Right atrium auricular region (tissue), 2 donors: ENCODE data around the gene GAB2. TPM values are rescaled to one million over a fixed set of nuclear protein-coding genes. Genes with fewer than 3 reads are reported as not detected.
"Not testable (repeated sequence)": the region's sequence is repeated elsewhere in the genome, so short reads cannot be mapped to it uniquely, and the experiment has no call there.

Experiments
- DNase-seq: peaks from one replicate; pipeline ENCODE4 v3.0.0-alpha.2; 2019; ENCODE audit warnings: low spot score
- H3K27ac ChIP-seq, 2 donors: fragments of 200-600 bp; sonication (generic); 1 replicate in 1 of 2; 2 replicates in 1 of 2; pipeline ENCODE4 v1.5.1; 2016 to 2019
- H3K27me3 ChIP-seq, 2 donors: fragments of 200-600 bp; sonication (generic); one replicate each; pipeline versions ENCODE4 v1.5.1 to v1.6.0; 2017 to 2019
- H3K36me3 ChIP-seq: fragments of 200-600 bp; sonication (generic); one replicate; pipeline ENCODE4 v1.5.1; 2016
- H3K4me1 ChIP-seq, 2 donors: fragments of 200-600 bp; sonication (generic); one replicate each; pipeline versions ENCODE4 v1.5.1 to v1.6.0; 2017 to 2019
- H3K4me3 ChIP-seq, 2 donors: fragments of 200-600 bp; sonication (generic); 1 replicate in 1 of 2; 2 replicates in 1 of 2; pipeline ENCODE4 v1.5.1; 2017 to 2019; ENCODE audit warnings: mild to moderate bottlenecking in 1 of 2, moderate library complexity in 1 of 2
- H3K9me3 ChIP-seq, 2 donors: fragments of 200-600 bp; sonication (generic); one replicate each; pipeline ENCODE4 v1.5.1; 2019
- total RNA-seq, 2 donors: library from RNA; depleted of rRNA; stranded (reverse); fragments of >200 nt; gene quantifications; one replicate each; pipeline ENCODE4 v1.1.0, GENCODE V29; 2016
- TF ChIP-seq, protein P1 (sequence below), 2 donors: fragments of 200-600 bp; sonication (generic); IDR thresholded peaks; one replicate each; pipeline ENCODE4 v1.5.1; 2019; ENCODE audit warnings: antibody characterized with exemption in 2 of 2

GAB2 gene
- total RNA-seq, 2 donors from 2014 or later: 22.0 to 33.7 TPM

- H3K4me3 ChIP-seq: no peak overlapping the region
Measured at GRCh38 chr11:78282821-78283220, 134.8 kb downstream of the GAB2 start.

DNA sequence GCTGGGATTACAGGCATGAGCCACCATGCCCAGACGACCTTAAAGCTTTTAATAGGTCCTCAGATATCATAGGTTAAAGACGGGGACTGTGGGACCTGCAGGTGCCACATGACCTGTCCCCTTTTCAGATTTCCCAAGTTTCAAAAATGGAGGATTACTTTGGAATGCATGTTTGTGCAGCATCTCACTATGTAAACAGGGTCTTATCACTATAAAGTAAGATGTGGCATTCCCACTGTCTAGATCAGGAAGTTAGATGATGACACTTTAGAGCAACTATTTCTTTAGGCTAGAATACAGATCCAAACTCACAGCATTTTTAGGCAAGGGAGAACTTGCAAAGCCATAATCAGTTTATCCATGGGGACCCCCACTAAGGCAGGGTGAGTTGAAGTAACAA is 136.1 kb downstream of the GAB2 start:
- H3K27me3 ChIP-seq: no peaks in the 10 kb centered on the region
- no peak overlapping the region for H3K4me3 ChIP-seq
- H3K36me3 ChIP-seq: peaks cover 5% of the 10 kb centered on the region
- peaks cover 0 to 11% of the 10 kb centered on the region in 2 donors for H3K4me1 ChIP-seq
- H3K27ac ChIP-seq: no peak overlapping the region
- no peak for DNase-seq
- TF ChIP-seq, protein P1, sequence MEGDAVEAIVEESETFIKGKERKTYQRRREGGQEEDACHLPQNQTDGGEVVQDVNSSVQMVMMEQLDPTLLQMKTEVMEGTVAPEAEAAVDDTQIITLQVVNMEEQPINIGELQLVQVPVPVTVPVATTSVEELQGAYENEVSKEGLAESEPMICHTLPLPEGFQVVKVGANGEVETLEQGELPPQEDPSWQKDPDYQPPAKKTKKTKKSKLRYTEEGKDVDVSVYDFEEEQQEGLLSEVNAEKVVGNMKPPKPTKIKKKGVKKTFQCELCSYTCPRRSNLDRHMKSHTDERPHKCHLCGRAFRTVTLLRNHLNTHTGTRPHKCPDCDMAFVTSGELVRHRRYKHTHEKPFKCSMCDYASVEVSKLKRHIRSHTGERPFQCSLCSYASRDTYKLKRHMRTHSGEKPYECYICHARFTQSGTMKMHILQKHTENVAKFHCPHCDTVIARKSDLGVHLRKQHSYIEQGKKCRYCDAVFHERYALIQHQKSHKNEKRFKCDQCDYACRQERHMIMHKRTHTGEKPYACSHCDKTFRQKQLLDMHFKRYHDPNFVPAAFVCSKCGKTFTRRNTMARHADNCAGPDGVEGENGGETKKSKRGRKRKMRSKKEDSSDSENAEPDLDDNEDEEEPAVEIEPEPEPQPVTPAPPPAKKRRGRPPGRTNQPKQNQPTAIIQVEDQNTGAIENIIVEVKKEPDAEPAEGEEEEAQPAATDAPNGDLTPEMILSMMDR (IDR thresholded peaks at IDR 0.05): no peak
- H3K9me3 ChIP-seq: no peaks in the 10 kb centered on the region

More at GRCh38 chr11:78282821-78283220, 134.8 kb downstream of the GAB2 start:
- TF ChIP-seq, protein P1 (IDR thresholded peaks at IDR 0.05): no peak
- Histone ChIP-seq H3K9me3 (no peaks in the 10 kb centered on the region), H3K27me3 (no peaks in the 10 kb centered on the region), H3K27ac (no peak overlapping the region), H3K4me1 (peaks cover 0 to 3% of the 10 kb centered on the region in 2 donors), H3K36me3 (peaks cover 5% of the 10 kb centered on the region)
- no peak for DNase-seq

- H3K9me3 ChIP-seq: peaks cover 0 to 3% of the 10 kb centered on the region in 2 donors
- peaks cover 5% of the 10 kb centered on the region for H3K36me3 ChIP-seq
- TF ChIP-seq, protein P1 (IDR thresholded peaks at IDR 0.05): no peak
- H3K27me3 ChIP-seq: no peaks in the 10 kb centered on the region
- DNase-seq: no peak
- peaks cover 0 to 11% of the 10 kb centered on the region in 2 donors for H3K4me1 ChIP-seq
- H3K4me3 ChIP-seq: no peak overlapping the region
- no peak overlapping the region for H3K27ac ChIP-seq
Measured at GRCh38 chr11:78277314-78277994, 140.2 kb downstream of the GAB2 start.

- Histone ChIP-seq H3K4me1 (peaks cover 0 to 11% of the 10 kb centered on the region in 2 donors), H3K36me3 (peaks cover 5% of the 10 kb centered on the region), H3K9me3 (peaks cover 0 to 3% of the 10 kb centered on the region in 2 donors), H3K4me3 (no peak overlapping the region), H3K27me3 (no peaks in the 10 kb centered on the region), H3K27ac (no peak overlapping the region)
- TF ChIP-seq, protein P1 (IDR thresholded peaks at IDR 0.05): no peak
- no peak for DNase-seq
Measured at GRCh38 chr11:78276311-78276710, 141.3 kb downstream of the GAB2 start.

DNA sequence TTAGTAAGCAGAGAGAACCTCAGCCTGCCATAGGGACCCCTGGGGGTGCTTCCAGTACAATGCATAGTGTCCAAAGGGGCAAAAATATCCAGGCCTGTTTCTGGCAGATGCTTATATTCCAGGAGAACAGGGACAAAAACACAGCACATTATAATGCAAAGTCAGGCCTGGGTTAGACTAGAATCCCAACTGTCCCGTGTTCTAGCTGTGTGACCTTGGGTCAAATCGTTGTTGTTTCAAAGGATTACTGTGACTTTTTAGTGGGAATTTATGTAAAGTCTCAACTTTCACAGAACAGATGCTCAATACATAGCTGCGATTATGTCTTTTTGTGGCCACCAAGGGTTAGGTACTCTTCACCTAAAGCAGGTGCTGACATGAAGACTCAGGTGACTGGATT is 142.9 kb downstream of the GAB2 start:
- no peak for DNase-seq
- TF ChIP-seq, protein P1 (IDR thresholded peaks at IDR 0.05): no peak
- Histone ChIP-seq H3K36me3 (no peaks in the 10 kb centered on the region), H3K27me3 (no peaks in the 10 kb centered on the region), H3K9me3 (peaks cover 0 to 3% of the 10 kb centered on the region in 2 donors), H3K4me3 (no peak overlapping the region), H3K4me1 (peaks cover 0 to 14% of the 10 kb centered on the region in 2 donors), H3K27ac (no peak overlapping the region)

GRCh38 chr11:78272625-78273269 is 144.9 kb downstream of the GAB2 start:
- H3K4me3 ChIP-seq: not testable (repeated sequence)

GRCh38 chr11:78271801-78272200 is 145.8 kb downstream of the GAB2 start:
- DNase-seq, H3K36me3 ChIP-seq, H3K4me3 ChIP-seq, H3K9me3 ChIP-seq, H3K27ac ChIP-seq, H3K27me3 ChIP-seq: not testable (repeated sequence)
- peaks cover 0 to 23% of the 10 kb centered on the region in 2 donors for H3K4me1 ChIP-seq

More at GRCh38 chr11:78272625-78273269, 144.9 kb downstream of the GAB2 start:
- H3K27ac ChIP-seq, H3K9me3 ChIP-seq, DNase-seq, H3K27me3 ChIP-seq, H3K36me3 ChIP-seq: not testable (repeated sequence)
- H3K4me1 ChIP-seq: peaks cover 0 to 24% of the 10 kb centered on the region in 2 donors
